Activated gamma-delta T cell (primary cell): ENCODE results near the gene MRPL40.

Experiments used
- DNase-seq: peaks from one replicate; lab custom pipeline; 2025; lab: John Stamatoyannopoulos, UW

MRPL40 gene

GRCh38 chr22:19463008-19463407 is 30.7 kb downstream of the MRPL40 start:
- no peak for DNase-seq

GRCh38 chr22:19463491-19464469 is 31.4 kb downstream of the MRPL40 start:
- no peak for DNase-seq

- no peak for DNase-seq
Observed at GRCh38 chr22:19464546-19464945, 32.2 kb downstream of the MRPL40 start.

GRCh38 chr22:19464975-19465374 is 32.6 kb downstream of the MRPL40 start:
- no peak for DNase-seq

GRCh38 chr22:19466126-19466716 is 33.9 kb downstream of the MRPL40 start:
- no peak for DNase-seq

- DNase-seq = no peak
Observed at GRCh38 chr22:19466848-19467752, 34.8 kb downstream of the MRPL40 start.

- no peak for DNase-seq
Observed at GRCh38 chr22:19467912-19468311, 35.6 kb downstream of the MRPL40 start.

GRCh38 chr22:19469421-19469820 is 37.1 kb downstream of the MRPL40 start:
- no peak for DNase-seq

- DNase-seq = no peak
Observed at GRCh38 chr22:19470010-19470409, 37.7 kb downstream of the MRPL40 start.

GRCh38 chr22:19471572-19471971 is 39.2 kb downstream of the MRPL40 start:
- no peak for DNase-seq

GRCh38 chr22:19472233-19472632 is 39.9 kb downstream of the MRPL40 start:
- DNase-seq = no peak

- no peak for DNase-seq
Observed at GRCh38 chr22:19473578-19473977, 41.2 kb downstream of the MRPL40 start.

GRCh38 chr22:19476023-19476422 is 43.7 kb downstream of the MRPL40 start:
- DNase-seq = no peak

- DNase-seq = no peak
Observed at GRCh38 chr22:19477321-19478044, 45.1 kb downstream of the MRPL40 start.

GRCh38 chr22:19478045-19478900 is 45.9 kb downstream of the MRPL40 start:
- DNase-seq = no peak

GRCh38 chr22:19478901-19479354 is 46.6 kb downstream of the MRPL40 start, which contains the start of gene UFD1:
UFD1 (minus strand) TSS chr22:19479193; CDS start chr22:19479085, 108 bp downstream.
- peak; percentile 72 for DNase-seq

GRCh38 chr22:19479355-19480172 is 47.2 kb downstream of the MRPL40 start, which contains the start of gene CDC45:
CDC45 (plus strand) TSS chr22:19479920; CDS start chr22:19479969, 49 bp downstream.
- DNase-seq = peak; percentile 53

- no peak for DNase-seq
Observed at GRCh38 chr22:19480173-19480568, 47.8 kb downstream of the MRPL40 start.

- DNase-seq = no peak
Observed at GRCh38 chr22:19480789-19481188, 48.4 kb downstream of the MRPL40 start.
